ENCODE data around the gene CAMK2B.

GRCh38 chr7:44373418-44373740 lies 48.0 kb upstream of the CAMK2B start:
- TF ChIP-seq CTCF (IDR thresholded peaks at IDR 0.05; ENCODE audit: low read depth, low read length, poor library complexity, severe bottlenecking) (no peak), EZH2phosphoT487 (IDR thresholded peaks at IDR 0.05; ENCODE audit: borderline replicate concordance, low read length) (no peak)
